ENCODE results near the gene PAK3.

Gene PAK3

DNA sequence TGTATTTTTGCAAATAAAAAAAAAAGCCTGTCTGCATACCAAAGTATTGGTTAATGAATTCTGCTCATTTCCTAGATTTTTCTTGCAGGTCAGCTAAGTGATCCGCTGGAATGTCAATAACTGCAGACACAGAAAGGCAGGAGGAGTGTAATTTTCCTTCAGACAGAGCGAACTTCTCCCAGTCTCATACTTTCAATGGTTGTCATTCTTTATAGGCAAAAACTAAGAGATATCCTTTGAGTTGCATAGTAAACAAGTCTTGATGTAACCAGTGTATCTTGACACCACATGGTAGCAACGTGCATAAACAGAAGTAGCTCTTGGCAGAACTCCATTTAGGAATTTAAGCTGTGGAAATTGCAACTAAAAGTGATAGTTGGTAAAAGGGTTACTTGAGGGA is 166.1 kb downstream of the PAK3 start:
- DNase-seq (ENCODE audit: low spot score), result no peak

DNA sequence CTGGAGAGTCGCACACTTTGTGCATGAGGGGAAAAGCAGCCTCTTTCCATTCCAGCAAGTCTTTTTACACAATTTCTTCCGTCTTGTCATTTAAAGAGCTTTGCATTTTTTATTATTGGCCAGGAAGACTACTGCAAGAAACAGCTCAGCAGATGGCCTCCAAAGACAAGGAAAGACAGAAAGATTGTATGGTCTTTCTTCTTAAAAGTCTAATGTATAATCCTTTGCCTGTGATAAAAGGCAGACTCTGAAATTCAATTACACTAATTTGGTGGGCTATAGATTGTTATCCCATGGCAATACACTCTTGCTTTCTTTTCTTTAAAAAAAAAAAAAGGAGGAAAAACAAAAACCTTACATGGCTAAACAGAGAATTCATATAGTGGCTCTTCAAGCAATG is 168.4 kb downstream of the PAK3 start:
- no peak for DNase-seq (ENCODE audit: low spot score)

DNA sequence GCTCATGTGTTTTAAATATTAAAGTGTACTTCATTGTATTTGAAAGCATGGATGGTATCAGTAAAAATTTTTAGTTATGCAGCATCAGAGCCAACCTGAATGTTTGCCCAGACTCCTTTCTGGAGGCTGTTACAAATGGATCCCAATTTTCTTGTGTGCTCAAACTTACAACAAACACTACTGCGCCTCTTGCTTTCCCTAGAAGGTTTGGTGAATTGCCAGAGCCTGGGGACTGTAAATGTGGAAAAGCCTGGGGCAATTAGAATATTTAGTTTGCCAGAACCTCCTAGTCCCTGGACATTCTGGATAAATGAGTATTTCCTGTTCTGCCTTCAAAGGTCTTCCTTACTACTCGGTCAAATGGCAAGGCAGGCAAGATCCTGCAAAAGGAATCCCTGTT is 169.5 kb downstream of the PAK3 start:
- DNase-seq (ENCODE audit: low spot score), result no peak

- no peak for DNase-seq (ENCODE audit: low spot score)
These were observed 172.5 kb downstream of the PAK3 start for GRCh38 chrX:111268506-111268905.

DNA sequence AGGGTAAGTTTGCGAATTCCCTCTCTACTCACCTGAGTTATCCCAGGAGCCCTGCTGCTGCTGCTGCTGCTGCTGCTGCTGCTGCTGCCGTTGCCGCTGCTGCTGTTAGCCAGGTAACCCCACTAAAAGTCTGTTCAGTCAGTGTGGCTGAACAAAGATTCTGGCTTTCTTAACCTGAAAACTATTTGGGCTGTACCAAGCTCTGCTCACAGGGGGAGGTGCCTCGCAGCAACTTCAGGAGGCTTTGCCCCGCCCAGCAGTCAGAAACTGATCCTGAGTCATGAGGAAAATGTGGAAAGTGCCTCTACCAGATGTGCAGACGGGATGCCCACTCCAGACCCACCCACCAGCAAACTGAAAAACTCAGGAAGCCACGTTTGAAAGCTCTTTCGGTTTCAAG is 174.3 kb downstream of the PAK3 start, which contains the start of gene CAPN6:
CAPN6 (minus strand) TSS at position 145 of the 400 bp plus-strand sequence. CDS start 6,547 bp downstream, outside the sequence.
- DNase-seq (ENCODE audit: low spot score), result peak; percentile 68
